ENCODE measurements around the gene INPP4B. TPM values are rescaled to one million over a fixed set of nuclear protein-coding genes. Genes with fewer than 3 reads are reported as not detected.

Gene INPP4B
- polyA plus RNA-seq, 1 experiment: 18.1 TPM

DNA sequence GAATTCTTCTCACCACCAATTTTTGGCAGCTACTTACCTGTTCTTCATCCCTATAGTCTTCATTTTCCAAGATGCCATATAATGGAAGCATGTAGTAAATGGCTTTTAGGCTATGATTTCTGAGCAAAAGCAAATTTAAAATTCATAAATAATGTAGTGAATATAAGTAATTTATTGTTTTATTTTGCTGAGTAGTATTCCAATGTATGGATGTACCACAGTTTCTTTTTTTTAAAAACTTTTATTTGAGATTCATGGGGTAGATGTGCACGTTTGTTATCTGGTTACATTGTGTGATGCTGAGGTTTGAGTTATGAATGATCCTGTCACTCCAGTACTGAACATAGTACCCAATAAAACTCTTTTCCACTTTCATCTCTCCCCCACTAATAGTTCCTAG lies 840.6 kb downstream of the INPP4B start:
- DNase-seq (ENCODE audit: low read depth): no peak
- ChIA-PET POLR2A (no interaction called here), CTCF (no interaction called here)
- Histone ChIP-seq H3K27me3 (ENCODE audit: control insufficient read depth, insufficient read depth, low read length) (no peaks in the 10 kb centered on the region), H3K36me3 (ENCODE audit: control insufficient read depth, insufficient read depth, low read length) (no peaks in the 10 kb centered on the region), H3K4me3 (ENCODE audit: low read depth, low read length) (no peak overlapping the region)
- TF ChIP-seq, protein P1, sequence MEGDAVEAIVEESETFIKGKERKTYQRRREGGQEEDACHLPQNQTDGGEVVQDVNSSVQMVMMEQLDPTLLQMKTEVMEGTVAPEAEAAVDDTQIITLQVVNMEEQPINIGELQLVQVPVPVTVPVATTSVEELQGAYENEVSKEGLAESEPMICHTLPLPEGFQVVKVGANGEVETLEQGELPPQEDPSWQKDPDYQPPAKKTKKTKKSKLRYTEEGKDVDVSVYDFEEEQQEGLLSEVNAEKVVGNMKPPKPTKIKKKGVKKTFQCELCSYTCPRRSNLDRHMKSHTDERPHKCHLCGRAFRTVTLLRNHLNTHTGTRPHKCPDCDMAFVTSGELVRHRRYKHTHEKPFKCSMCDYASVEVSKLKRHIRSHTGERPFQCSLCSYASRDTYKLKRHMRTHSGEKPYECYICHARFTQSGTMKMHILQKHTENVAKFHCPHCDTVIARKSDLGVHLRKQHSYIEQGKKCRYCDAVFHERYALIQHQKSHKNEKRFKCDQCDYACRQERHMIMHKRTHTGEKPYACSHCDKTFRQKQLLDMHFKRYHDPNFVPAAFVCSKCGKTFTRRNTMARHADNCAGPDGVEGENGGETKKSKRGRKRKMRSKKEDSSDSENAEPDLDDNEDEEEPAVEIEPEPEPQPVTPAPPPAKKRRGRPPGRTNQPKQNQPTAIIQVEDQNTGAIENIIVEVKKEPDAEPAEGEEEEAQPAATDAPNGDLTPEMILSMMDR (IDR thresholded peaks at IDR 0.05; ENCODE audit: insufficient read depth, low read depth, low read length): no peak

DNA sequence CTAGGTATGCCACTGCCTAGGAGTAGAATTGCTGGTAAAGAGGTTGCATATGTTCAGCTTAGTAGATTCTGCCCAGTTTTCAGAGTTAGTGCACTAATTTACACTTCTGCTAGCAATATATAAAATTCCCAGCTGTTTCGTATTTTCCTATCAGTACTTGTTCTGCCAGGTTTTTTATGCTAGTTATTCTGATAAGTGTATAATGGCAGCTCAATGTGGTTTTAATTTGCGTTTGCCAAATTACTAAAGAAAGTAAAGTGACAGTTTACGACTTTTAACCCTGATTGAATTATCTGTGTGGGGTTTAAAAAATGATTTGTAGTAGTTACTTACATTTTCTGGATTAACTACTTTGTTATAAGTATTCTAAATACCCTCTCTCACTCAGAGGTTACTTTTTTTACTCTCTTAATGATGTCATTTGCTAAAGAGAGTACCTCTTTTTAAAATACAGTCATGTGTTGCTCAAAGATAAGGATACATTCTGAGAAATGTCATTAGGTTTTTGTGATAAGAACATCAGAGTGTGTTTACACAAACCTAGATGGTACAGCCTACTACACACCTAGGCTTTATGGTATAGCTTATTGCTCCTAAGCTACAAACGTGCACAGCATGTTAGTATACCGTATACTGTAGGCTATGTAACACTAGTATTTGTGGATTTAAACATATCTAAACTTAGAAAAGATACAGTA lies 846.5 kb downstream of the INPP4B start:
- CTCF ChIA-PET: no interaction called here
- no peaks in the 10 kb centered on the region for H3K36me3 ChIP-seq (ENCODE audit: control insufficient read depth, insufficient read depth, low read length)
- no peak for DNase-seq (ENCODE audit: low read depth)
- H3K27me3 ChIP-seq (ENCODE audit: control insufficient read depth, insufficient read depth, low read length): no peaks in the 10 kb centered on the region
- POLR2A ChIA-PET: no interaction called here
- TF ChIP-seq, protein P1 (IDR thresholded peaks at IDR 0.05; ENCODE audit: insufficient read depth, low read depth, low read length): no peak
- H3K4me3 ChIP-seq (ENCODE audit: low read depth, low read length): no peak overlapping the region

DNA sequence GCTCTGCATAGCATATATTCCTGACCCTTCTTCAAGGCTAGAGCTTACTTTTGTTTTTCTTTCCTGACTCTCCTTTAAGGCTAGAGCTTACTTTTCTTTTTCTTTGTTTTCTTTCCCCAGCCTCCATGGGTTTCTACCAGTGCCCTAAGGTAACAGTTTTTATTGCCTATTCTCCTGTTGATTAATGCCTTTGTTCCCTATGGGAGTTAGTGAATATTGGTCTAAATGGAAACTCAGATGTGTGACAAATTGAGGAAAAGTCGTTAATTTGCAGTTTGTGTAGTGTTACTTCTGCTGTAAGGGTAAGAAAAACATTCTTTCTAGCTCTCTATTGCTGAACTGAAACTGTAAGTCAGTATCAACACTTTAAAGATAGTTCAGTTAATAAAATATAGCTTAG lies 851.0 kb downstream of the INPP4B start:
- no peak for DNase-seq (ENCODE audit: low read depth)
- CTCF ChIA-PET: no interaction called here

DNA sequence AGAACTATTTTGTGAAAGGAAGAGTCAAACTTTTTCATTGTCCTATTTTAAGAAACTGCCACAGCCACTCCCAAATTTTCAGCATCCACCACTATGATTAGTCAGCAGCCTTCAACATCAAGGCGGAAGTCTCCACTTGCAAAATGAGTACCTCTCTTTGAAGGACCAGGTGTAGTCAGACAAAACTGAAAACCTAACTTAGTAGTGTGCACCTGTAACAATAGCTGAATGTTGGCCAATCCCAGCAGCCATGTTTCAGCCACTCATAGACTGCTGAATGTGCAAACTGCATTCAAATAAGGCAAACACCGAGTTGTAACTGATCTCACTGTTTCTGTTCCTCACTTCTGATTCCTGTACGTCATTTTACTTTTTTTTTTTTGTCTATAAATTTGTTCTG lies 868.7 kb downstream of the INPP4B start:
- Histone ChIP-seq H3K36me3 (ENCODE audit: control insufficient read depth, insufficient read depth, low read length) (no peaks in the 10 kb centered on the region), H3K27me3 (ENCODE audit: control insufficient read depth, insufficient read depth, low read length) (no peaks in the 10 kb centered on the region), H3K4me3 (ENCODE audit: low read depth, low read length) (no peak overlapping the region)
- ChIA-PET CTCF (no interaction called here), POLR2A (interaction anchor here (0.7 kb wide), 1 partner anchor 354 kb away, joined by 5 read pairs; no protein-coding TSS in a partner anchor)
- no peak for DNase-seq (ENCODE audit: low read depth)
- TF ChIP-seq, protein P1 (IDR thresholded peaks at IDR 0.05; ENCODE audit: insufficient read depth, low read depth, low read length): no peak

More for the DNA sequence above, 851.0 kb downstream of the INPP4B start:
- no peaks in the 10 kb centered on the region for H3K27me3 ChIP-seq (ENCODE audit: control insufficient read depth, insufficient read depth, low read length)
- no peak overlapping the region for H3K4me3 ChIP-seq (ENCODE audit: low read depth, low read length)
- no peaks in the 10 kb centered on the region for H3K36me3 ChIP-seq (ENCODE audit: control insufficient read depth, insufficient read depth, low read length)
- POLR2A ChIA-PET: no interaction called here
- TF ChIP-seq, protein P1 (IDR thresholded peaks at IDR 0.05; ENCODE audit: insufficient read depth, low read depth, low read length): no peak
